ENCODE results near the gene ZNF341. TPM values are rescaled to one million over a fixed set of nuclear protein-coding genes. Genes with fewer than 3 reads are reported as not detected.

Gene ZNF341
- polyA plus RNA-seq, 1 donor from 2014 or later: 1.2 TPM

GRCh38 chr20:33687993-33688937, 43.5 kb upstream of the ZNF341 start:
- H3K9ac ChIP-seq (ENCODE audit: low read length): no peak overlapping the region
- no peaks in the 10 kb centered on the region for H3K27me3 ChIP-seq (ENCODE audit: insufficient read depth, low read depth, low read length)
- no peak for TF ChIP-seq POLR2AphosphoS5 (IDR thresholded peaks at IDR 0.05)
- no peak for TF ChIP-seq TAF1 (IDR thresholded peaks at IDR 0.05; ENCODE audit: low read depth)
- TF ChIP-seq EP300 (conservative IDR thresholded peaks at IDR 0.05; ENCODE audit: poor library complexity, severe bottlenecking): no peak
- TF ChIP-seq RAD21 (conservative IDR thresholded peaks at IDR 0.05): no peak
- TF ChIP-seq, protein P1, sequence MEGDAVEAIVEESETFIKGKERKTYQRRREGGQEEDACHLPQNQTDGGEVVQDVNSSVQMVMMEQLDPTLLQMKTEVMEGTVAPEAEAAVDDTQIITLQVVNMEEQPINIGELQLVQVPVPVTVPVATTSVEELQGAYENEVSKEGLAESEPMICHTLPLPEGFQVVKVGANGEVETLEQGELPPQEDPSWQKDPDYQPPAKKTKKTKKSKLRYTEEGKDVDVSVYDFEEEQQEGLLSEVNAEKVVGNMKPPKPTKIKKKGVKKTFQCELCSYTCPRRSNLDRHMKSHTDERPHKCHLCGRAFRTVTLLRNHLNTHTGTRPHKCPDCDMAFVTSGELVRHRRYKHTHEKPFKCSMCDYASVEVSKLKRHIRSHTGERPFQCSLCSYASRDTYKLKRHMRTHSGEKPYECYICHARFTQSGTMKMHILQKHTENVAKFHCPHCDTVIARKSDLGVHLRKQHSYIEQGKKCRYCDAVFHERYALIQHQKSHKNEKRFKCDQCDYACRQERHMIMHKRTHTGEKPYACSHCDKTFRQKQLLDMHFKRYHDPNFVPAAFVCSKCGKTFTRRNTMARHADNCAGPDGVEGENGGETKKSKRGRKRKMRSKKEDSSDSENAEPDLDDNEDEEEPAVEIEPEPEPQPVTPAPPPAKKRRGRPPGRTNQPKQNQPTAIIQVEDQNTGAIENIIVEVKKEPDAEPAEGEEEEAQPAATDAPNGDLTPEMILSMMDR (IDR thresholded peaks at IDR 0.05; ENCODE audit: poor library complexity, severe bottlenecking): no peak
- no peak for TF ChIP-seq EZH2 (IDR thresholded peaks at IDR 0.05; ENCODE audit: borderline replicate concordance, insufficient read depth, low read length, poor library complexity, severe bottlenecking)
- no peak for TF ChIP-seq REST (IDR thresholded peaks at IDR 0.05; ENCODE audit: borderline replicate concordance)
- TF ChIP-seq MXI1 (conservative IDR thresholded peaks at IDR 0.05; ENCODE audit: poor library complexity, severe bottlenecking): no peak
- no peak for TF ChIP-seq SMC3 (conservative IDR thresholded peaks at IDR 0.05; ENCODE audit: poor library complexity)
- no peak overlapping the region for H3K4me3 ChIP-seq (ENCODE audit: low read length)
- no peaks in the 10 kb centered on the region for H4K20me1 ChIP-seq (ENCODE audit: insufficient read depth)
- no peaks in the 10 kb centered on the region for H3F3A ChIP-seq (ENCODE audit: insufficient read depth, low read length, poor library complexity, severe bottlenecking)
- H3K4me2 ChIP-seq (ENCODE audit: low read length): no peak overlapping the region
- H3K9me3 ChIP-seq (ENCODE audit: low read length): no peaks in the 10 kb centered on the region
- H3K36me3 ChIP-seq (ENCODE audit: insufficient read depth, low read length): no peaks in the 10 kb centered on the region
- no peak overlapping the region for H2AFZ ChIP-seq (ENCODE audit: low read depth, low read length)
- H3K27ac ChIP-seq (ENCODE audit: low read length): no peak overlapping the region
- peaks cover 4% of the 10 kb centered on the region for H3K79me2 ChIP-seq (replicated peaks; ENCODE audit: insufficient read depth, low read length)
- no peaks in the 10 kb centered on the region for H3K9me2 ChIP-seq (ENCODE audit: insufficient read depth, low read length)

DNA sequence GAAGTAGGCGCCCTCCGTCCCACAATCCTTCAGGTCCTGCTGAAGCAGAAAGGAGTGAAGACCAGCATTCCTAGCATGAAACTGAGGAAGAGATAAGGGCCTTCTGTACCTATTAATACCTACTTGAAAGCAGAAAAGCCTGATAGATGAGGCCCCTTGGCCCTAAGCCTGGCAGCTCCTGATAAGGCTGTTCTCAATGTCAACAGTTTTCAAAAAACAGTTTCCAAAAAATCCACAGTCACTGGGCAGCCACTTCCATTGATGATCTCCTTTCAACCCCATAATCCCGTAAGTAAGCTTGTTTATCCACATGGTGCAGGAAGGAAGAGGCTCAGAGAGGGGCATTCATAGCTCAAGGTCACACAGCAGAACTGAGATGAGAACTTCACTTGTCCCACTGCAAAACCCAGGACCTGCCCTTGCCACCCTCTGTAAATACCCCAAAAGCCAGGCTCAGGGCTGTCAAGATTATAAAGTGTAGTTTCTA, 42.8 kb upstream of the ZNF341 start:
- Histone ChIP-seq H3K4me2 (ENCODE audit: low read length) (no peak overlapping the region), H2AFZ (ENCODE audit: low read depth, low read length) (no peak overlapping the region), H3K79me2 (replicated peaks; ENCODE audit: insufficient read depth, low read length) (peaks cover under 1% of the 10 kb centered on the region), H3K27ac (ENCODE audit: low read length) (no peak overlapping the region), H3K36me3 (ENCODE audit: insufficient read depth, low read length) (no peaks in the 10 kb centered on the region), H3K9ac (ENCODE audit: low read length) (no peak overlapping the region), H3K27me3 (ENCODE audit: insufficient read depth, low read depth, low read length) (no peaks in the 10 kb centered on the region), H3K9me2 (ENCODE audit: insufficient read depth, low read length) (no peaks in the 10 kb centered on the region), H4K20me1 (ENCODE audit: insufficient read depth) (no peaks in the 10 kb centered on the region), H3K9me3 (ENCODE audit: low read length) (no peaks in the 10 kb centered on the region), H3K4me3 (ENCODE audit: low read length) (no peak overlapping the region), H3F3A (ENCODE audit: insufficient read depth, low read length, poor library complexity, severe bottlenecking) (no peaks in the 10 kb centered on the region)
- TF ChIP-seq POLR2AphosphoS5 (IDR thresholded peaks at IDR 0.05) (no peak), SMC3 (conservative IDR thresholded peaks at IDR 0.05; ENCODE audit: poor library complexity) (no peak), RAD21 (conservative IDR thresholded peaks at IDR 0.05) (no peak), TAF1 (IDR thresholded peaks at IDR 0.05; ENCODE audit: low read depth) (no peak), EP300 (conservative IDR thresholded peaks at IDR 0.05; ENCODE audit: poor library complexity, severe bottlenecking) (no peak), REST (IDR thresholded peaks at IDR 0.05; ENCODE audit: borderline replicate concordance) (no peak), EZH2 (IDR thresholded peaks at IDR 0.05; ENCODE audit: borderline replicate concordance, insufficient read depth, low read length, poor library complexity, severe bottlenecking) (no peak)
- TF ChIP-seq, protein P1 (IDR thresholded peaks at IDR 0.05; ENCODE audit: poor library complexity, severe bottlenecking): no peak

All from neural cell (in vitro differentiated cells).